ENCODE results near the gene LOXL4. TPM values are rescaled to one million over a fixed set of nuclear protein-coding genes. Genes with fewer than 3 reads are reported as not detected.

The LOXL4 gene
- total RNA-seq, 2 experiments from 2014 or later = not detected

DNA sequence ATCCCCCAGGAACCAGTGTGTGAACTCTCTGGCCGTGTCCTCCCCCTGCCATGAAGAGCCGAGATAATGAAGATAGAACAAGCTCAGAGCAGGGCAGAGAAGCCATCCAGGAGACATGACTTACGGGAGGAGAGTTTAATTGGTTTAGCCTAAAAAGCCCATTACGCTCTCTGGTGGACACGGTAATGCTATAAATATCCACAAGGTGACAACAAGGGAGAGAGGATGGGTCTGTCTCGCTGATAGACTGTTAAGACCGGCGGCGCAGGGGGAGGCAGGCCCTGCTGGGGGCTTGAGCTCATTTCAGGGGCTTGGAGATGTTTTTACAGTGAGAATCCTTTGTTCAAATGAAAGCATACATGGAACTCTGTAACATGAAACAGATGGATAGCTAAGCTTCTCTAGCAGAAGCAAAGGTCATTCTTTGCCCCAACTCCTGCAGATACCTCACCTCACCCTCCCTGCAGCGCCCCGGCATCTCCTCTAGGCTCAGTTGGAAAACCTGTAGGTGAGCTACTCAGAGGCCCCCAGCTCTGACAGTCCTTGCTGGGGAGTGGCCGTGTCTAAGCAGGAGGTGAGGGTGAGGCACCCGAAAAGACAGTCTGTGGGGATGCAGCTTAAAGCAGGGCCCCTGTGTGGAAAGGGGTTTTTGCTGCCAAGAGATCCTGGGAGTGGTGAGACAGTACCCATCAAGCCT, 40.8 kb upstream of the LOXL4 start:
- H3K9me3 ChIP-seq (ENCODE audit: control insufficient read depth in 1 of 2, insufficient read depth in 1 of 2, low read length in 2 of 2) = peaks cover 0 to 7% of the 10 kb centered on the region in 2 experiments
- H3K27me3 ChIP-seq (ENCODE audit: control insufficient read depth in 1 of 2, insufficient read depth in 2 of 2, low read length in 2 of 2) = peaks cover 15 to 32% of the 10 kb centered on the region in 2 experiments
- Mint-ChIP-seq H3K9me3 (peaks cover 2% of the 10 kb centered on the region), H3K27ac (no peak overlapping the region), H3K4me3 (no peak overlapping the region), H3K27me3 (peaks cover 77% of the 10 kb centered on the region), H3K36me3 (ENCODE audit: low read depth) (no peaks in the 10 kb centered on the region), H3K4me1 (ENCODE audit: low read depth) (no peaks in the 10 kb centered on the region)
- no peak overlapping the region for H3K4me3 ChIP-seq (ENCODE audit: low read length)
- H3K36me3 ChIP-seq (ENCODE audit: insufficient read depth, low read length) = no peaks in the 10 kb centered on the region
- ChIA-PET POLR2A (no interaction called here), CTCF (interaction anchor here (1.0 kb wide), 1 partner anchor 63 kb away, joined by 3 read pairs; no protein-coding TSS in a partner anchor)
- no peak overlapping the region for H3K27ac ChIP-seq (ENCODE audit: low read depth in 1 of 2, low read length in 2 of 2)
- H3K4me1 ChIP-seq (ENCODE audit: insufficient read depth, low read length) = peaks cover 3% of the 10 kb centered on the region
- no peak for DNase-seq
- no peak for ATAC-seq (ENCODE audit: poor library complexity)
- no peak for TF ChIP-seq CTCF (IDR thresholded peaks at IDR 0.05)
- intact Hi-C loops (cut with DNase I, micrococcal nuclease) = no loop called here

DNA sequence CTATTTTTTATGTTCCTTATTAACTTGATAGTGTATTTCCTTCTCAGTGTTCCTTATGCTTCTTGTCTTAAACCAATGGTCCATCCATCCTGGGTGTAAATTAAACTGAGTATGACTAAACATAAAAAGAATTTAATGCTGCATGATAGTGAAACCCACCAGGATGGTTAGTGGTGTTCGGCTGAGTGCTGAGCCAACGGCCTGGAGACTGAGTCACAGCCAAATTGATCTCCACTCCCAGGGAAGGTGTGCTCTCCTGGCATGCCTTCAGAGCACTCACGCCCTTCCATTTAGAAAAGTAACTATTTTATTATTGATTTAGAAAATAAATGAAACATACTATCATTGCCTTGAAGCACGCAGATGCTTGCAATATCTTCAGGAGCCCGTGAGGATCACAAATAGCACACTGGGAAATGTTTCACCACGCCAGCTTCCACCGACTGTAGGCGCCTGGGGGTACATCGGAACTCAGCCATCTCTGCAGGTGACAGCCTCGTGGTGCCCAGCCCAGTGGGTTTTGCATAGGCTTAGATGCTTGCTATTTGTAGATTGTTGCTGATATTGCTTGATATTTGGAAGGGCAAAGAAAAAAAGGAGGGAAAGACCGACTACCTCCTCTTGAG, 40.0 kb upstream of the LOXL4 start:
- peaks cover 80% of the 10 kb centered on the region for H3K27me3 Mint-ChIP-seq
- H3K4me3 Mint-ChIP-seq = no peak overlapping the region
- Histone ChIP-seq H3K4me1 (ENCODE audit: insufficient read depth, low read length) (peaks cover 3% of the 10 kb centered on the region), H3K27ac (ENCODE audit: low read depth in 1 of 2, low read length in 2 of 2) (no peak overlapping the region), H3K4me3 (ENCODE audit: low read length) (no peak overlapping the region), H3K27me3 (ENCODE audit: control insufficient read depth in 1 of 2, insufficient read depth in 2 of 2, low read length in 2 of 2) (peaks cover 19 to 30% of the 10 kb centered on the region in 2 experiments), H3K9me3 (ENCODE audit: control insufficient read depth in 1 of 2, insufficient read depth in 1 of 2, low read length in 2 of 2) (peaks cover 0 to 7% of the 10 kb centered on the region in 2 experiments), H3K36me3 (ENCODE audit: insufficient read depth, low read length) (no peaks in the 10 kb centered on the region)
- ChIA-PET POLR2A (no interaction called here), CTCF (no interaction called here)
- DNase-seq (no peak), ATAC-seq (ENCODE audit: poor library complexity) (no peak)
- H3K27ac Mint-ChIP-seq = no peak overlapping the region
- H3K36me3 Mint-ChIP-seq (ENCODE audit: low read depth) = no peaks in the 10 kb centered on the region
- no peak for TF ChIP-seq CTCF (IDR thresholded peaks at IDR 0.05)
- no peaks in the 10 kb centered on the region for H3K4me1 Mint-ChIP-seq (ENCODE audit: low read depth)
- H3K9me3 Mint-ChIP-seq = peaks cover 2% of the 10 kb centered on the region
- intact Hi-C loops (cut with DNase I, micrococcal nuclease) = no loop called here

DNA sequence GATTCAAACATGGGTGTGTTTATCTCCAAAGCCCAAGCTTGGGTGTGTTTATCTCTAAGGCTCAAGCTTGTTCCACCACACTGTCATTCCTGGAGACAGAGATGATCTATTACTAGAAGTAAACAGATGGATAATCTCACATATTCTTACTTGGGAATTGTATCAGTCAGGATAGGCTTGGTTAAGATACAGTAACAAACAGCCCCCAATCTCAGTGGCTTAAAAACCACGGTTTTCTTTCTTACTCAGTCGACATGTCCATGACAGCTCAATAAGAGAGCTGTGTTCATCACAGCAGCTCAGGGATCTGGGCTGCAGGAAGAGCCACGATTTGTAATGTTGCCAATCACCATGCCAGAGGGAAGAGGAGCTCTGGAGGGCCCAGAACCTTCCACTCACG, 38.5 kb upstream of the LOXL4 start:
- no peaks in the 10 kb centered on the region for H3K4me1 Mint-ChIP-seq (ENCODE audit: low read depth)
- CTCF ChIA-PET = no interaction called here
- Histone ChIP-seq H3K27ac (ENCODE audit: low read depth in 1 of 2, low read length in 2 of 2) (no peak overlapping the region), H3K4me1 (ENCODE audit: insufficient read depth, low read length) (peaks cover 3% of the 10 kb centered on the region), H3K9me3 (ENCODE audit: control insufficient read depth in 1 of 2, insufficient read depth in 1 of 2, low read length in 2 of 2) (peaks cover 0 to 9% of the 10 kb centered on the region in 2 experiments), H3K27me3 (ENCODE audit: control insufficient read depth in 1 of 2, insufficient read depth in 2 of 2, low read length in 2 of 2) (peaks cover 22 to 23% of the 10 kb centered on the region in 2 experiments), H3K36me3 (ENCODE audit: insufficient read depth, low read length) (no peaks in the 10 kb centered on the region), H3K4me3 (ENCODE audit: low read length) (no peak overlapping the region)
- ATAC-seq (ENCODE audit: poor library complexity) (no peak), DNase-seq (no peak)
- intact Hi-C loops (cut with DNase I, micrococcal nuclease) = no loop called here
- POLR2A ChIA-PET = no interaction called here
- H3K36me3 Mint-ChIP-seq (ENCODE audit: low read depth) = no peaks in the 10 kb centered on the region
- H3K27ac Mint-ChIP-seq = no peak overlapping the region
- no peak overlapping the region for H3K4me3 Mint-ChIP-seq
- H3K27me3 Mint-ChIP-seq = peaks cover 79% of the 10 kb centered on the region
- peaks cover 2% of the 10 kb centered on the region for H3K9me3 Mint-ChIP-seq
- no peak for TF ChIP-seq CTCF (IDR thresholded peaks at IDR 0.05)
